Left lung (tissue), 10 donors: Measurements from ENCODE around the gene GTF2H2. TPM values are rescaled to one million over a fixed set of nuclear protein-coding genes. Genes with fewer than 3 reads are reported as not detected.
"Not testable (repeated sequence)": the region's sequence is repeated elsewhere in the genome, so short reads cannot be mapped to it uniquely, and the experiment has no call there.

Experiments used
- ATAC-seq: fragments of 200-7000 bp; cut with Tn5 transposase; one replicate; pipeline ENCODE4 v1.9.1; 2020; ENCODE audit warnings: moderate library complexity
- DNase-seq, 4 donors: peaks; one replicate each; pipeline ENCODE4 v3.0.0-alpha.2; 2013 to 2020
- H3K27ac ChIP-seq, 2 donors: fragments of 200-600 bp; sonication (generic) in 1 of 2; one replicate each; pipeline versions ENCODE4 v1.5.0 to v1.8.0; 2020 to 2021
- H3K27me3 ChIP-seq, 2 donors: fragments of 200-600 bp; sonication (generic) in 1 of 2; one replicate each; pipeline versions ENCODE4 v1.5.0 to v1.8.0; 2020 to 2021
- H3K36me3 ChIP-seq, 2 donors: fragments of 200-600 bp; sonication (generic) in 1 of 2; one replicate each; pipeline versions ENCODE4 v1.5.0 to v1.8.0; 2020 to 2021
- H3K4me1 ChIP-seq, 2 donors: fragments of 200-600 bp; one replicate each; pipeline ENCODE4 v1.8.0; 2021
- H3K4me3 ChIP-seq, 2 donors: fragments of 200-600 bp; sonication (generic) in 1 of 2; one replicate each; pipeline versions ENCODE4 v1.5.0 to v1.8.0; 2020 to 2021; ENCODE audit warnings: mild to moderate bottlenecking in 1 of 2
- H3K9me3 ChIP-seq, 2 donors: fragments of 200-600 bp; sonication (generic) in 1 of 2; one replicate each; pipeline versions ENCODE4 v1.5.0 to v1.8.0; 2020 to 2021
- CTCF ChIP-seq, 2 donors: fragments of 200-600 bp; sonication (generic) in 1 of 2; IDR thresholded peaks; one replicate each; pipeline versions ENCODE4 v1.5.0 to v1.8.0; 2021; ENCODE audit warnings: antibody characterized with exemption in 2 of 2
- intact Hi-C, 2 donors: fragments of 100-400 bp; cut with DNase I; formaldehyde crosslinking; loops; one replicate each; pipeline versions ENCODE4 v1.11.2 to v1.14.2; 2022
- polyA plus RNA-seq, 6 donors: library from polyadenylated mRNA; unstranded; fragments of 120-200 nt; gene quantifications; one replicate each; pipeline ENCODE4 v1.2.1, GENCODE V29; 2013; ENCODE audit not compliant: insufficient read length in 6 of 6
- total RNA-seq, 2 donors: library from RNA; stranded (reverse); fragmentation: NEBNext Ultra II Directional; extraction: Animal tissue kit (Norgen Biotek cat#: 25700); gene quantifications; one replicate each; pipeline ENCODE4 v1.2.1, GENCODE V29; 2021
- donor health status: DM: no; HTN: yes; CAD: no.
- donor health status: DM: no; HTN: no; CAD: no.

Gene GTF2H2
- total and polyA plus RNA-seq, 8 donors: 20.4 to 58.8 (median 30.1) TPM

GRCh38 chr5:71061322-71061721 lies 6.2 kb downstream of the GTF2H2 start:
- intact Hi-C loops, H3K4me3 ChIP-seq, H3K9me3 ChIP-seq, ATAC-seq, H3K27ac ChIP-seq, H3K36me3 ChIP-seq, H3K4me1 ChIP-seq, DNase-seq, H3K27me3 ChIP-seq: not testable (repeated sequence)

GRCh38 chr5:71059426-71059825 lies 8.1 kb downstream of the GTF2H2 start:
- H3K27ac ChIP-seq, intact Hi-C loops, H3K9me3 ChIP-seq: not testable (repeated sequence)

GRCh38 chr5:71044808-71045207 lies 22.7 kb downstream of the GTF2H2 start:
- H3K27me3 ChIP-seq, H3K36me3 ChIP-seq, DNase-seq, H3K9me3 ChIP-seq, intact Hi-C loops, H3K4me1 ChIP-seq, H3K4me3 ChIP-seq, ATAC-seq, H3K27ac ChIP-seq: not testable (repeated sequence)

More at GRCh38 chr5:71059426-71059825, 8.1 kb downstream of the GTF2H2 start:
- peak; percentile 47 for ATAC-seq
- not testable (repeated sequence) for H3K4me3 ChIP-seq, DNase-seq, H3K4me1 ChIP-seq, H3K27me3 ChIP-seq, H3K36me3 ChIP-seq

GRCh38 chr5:71044128-71044527 lies 23.3 kb downstream of the GTF2H2 start:
- H3K36me3 ChIP-seq, H3K4me1 ChIP-seq, H3K4me3 ChIP-seq, intact Hi-C loops, H3K27me3 ChIP-seq, H3K27ac ChIP-seq, H3K9me3 ChIP-seq, DNase-seq, ATAC-seq: not testable (repeated sequence)

GRCh38 chr5:71031046-71031776 lies 36.3 kb downstream of the GTF2H2 start:
- H3K27ac ChIP-seq: peak overlapping the region in 1 of 2 donors; percentile 81
- intact Hi-C loops: not testable (repeated sequence)
- ATAC-seq: peak; percentile 86

GRCh38 chr5:71025289-71025953 lies 42.1 kb downstream of the GTF2H2 start, which contains the start of gene NAIP:
Gene NAIP (minus strand): TSS chr5:71025339. CDS start chr5:71012915, 12,424 bp downstream.
- H3K27ac ChIP-seq, H3K36me3 ChIP-seq, H3K4me3 ChIP-seq, DNase-seq, intact Hi-C loops, H3K4me1 ChIP-seq, H3K27me3 ChIP-seq, H3K9me3 ChIP-seq: not testable (repeated sequence)
- ATAC-seq: peak; percentile 32

More at GRCh38 chr5:71031046-71031776, 36.3 kb downstream of the GTF2H2 start:
- H3K9me3 ChIP-seq, H3K4me1 ChIP-seq, DNase-seq, H3K27me3 ChIP-seq, H3K36me3 ChIP-seq, H3K4me3 ChIP-seq: not testable (repeated sequence)

GRCh38 chr5:71020643-71021042 lies 46.8 kb downstream of the GTF2H2 start:
- H3K4me3 ChIP-seq, H3K4me1 ChIP-seq, H3K27me3 ChIP-seq, H3K9me3 ChIP-seq, H3K27ac ChIP-seq, DNase-seq, intact Hi-C loops, H3K36me3 ChIP-seq: not testable (repeated sequence)
- ATAC-seq: peak; percentile 50

GRCh38 chr5:71018376-71019005 lies 49.0 kb downstream of the GTF2H2 start:
- H3K4me1 ChIP-seq, H3K36me3 ChIP-seq, intact Hi-C loops, H3K27me3 ChIP-seq, H3K4me3 ChIP-seq, H3K9me3 ChIP-seq, DNase-seq, H3K27ac ChIP-seq: not testable (repeated sequence)
- ATAC-seq: peak; percentile 44

GRCh38 chr5:71014176-71014575 lies 53.3 kb downstream of the GTF2H2 start:
- Histone ChIP-seq H3K4me3 (no peak overlapping the region), H3K27ac (no peak overlapping the region), H3K36me3 (peaks cover 0 to 42% of the 10 kb centered on the region in 2 donors), H3K4me1 (peaks cover 0 to 9% of the 10 kb centered on the region in 2 donors), H3K9me3 (no peaks in the 10 kb centered on the region), H3K27me3 (no peaks in the 10 kb centered on the region)
- DNase-seq (peak in 2 of 4 donors; percentile 45 to 46), ATAC-seq (no peak)
- intact Hi-C loops: no loop called here
- TF ChIP-seq CTCF (IDR thresholded peaks at IDR 0.05): no peak
